Fibroblast of the aortic adventitia (primary cell): Measurements from ENCODE around the gene NKX2-2. TPM values are rescaled to one million over a fixed set of nuclear protein-coding genes. Genes with fewer than 3 reads are reported as not detected.

Source experiments
- DNase-seq: peaks from one replicate; pipeline ENCODE4 v3.0.0-alpha.2; 2010; ENCODE audit warnings: low read depth
- H3K4me3 ChIP-seq: 2 replicates; pipeline ENCODE4 v1.5.1; 2011; ENCODE audit warnings: low read depth, mild to moderate bottlenecking, control low read depth, low read length, moderate library complexity
- CTCF ChIP-seq: IDR thresholded peaks from 2 replicates; pipeline ENCODE4 v1.5.1; 2011; ENCODE audit warnings: mild to moderate bottlenecking, low read length, control low read depth, inconsistent platforms; ENCODE audit not compliant: insufficient read depth
- total RNA-seq: library from RNA; depleted of rRNA; stranded (reverse); fragments of >200 nt; gene quantifications from 2 replicates; pipeline ENCODE4 v1.2.3, GENCODE V29; 2012; ENCODE audit warnings: low replicate concordance

The NKX2-2 gene
- total RNA-seq, 1 donor: not detected

DNA sequence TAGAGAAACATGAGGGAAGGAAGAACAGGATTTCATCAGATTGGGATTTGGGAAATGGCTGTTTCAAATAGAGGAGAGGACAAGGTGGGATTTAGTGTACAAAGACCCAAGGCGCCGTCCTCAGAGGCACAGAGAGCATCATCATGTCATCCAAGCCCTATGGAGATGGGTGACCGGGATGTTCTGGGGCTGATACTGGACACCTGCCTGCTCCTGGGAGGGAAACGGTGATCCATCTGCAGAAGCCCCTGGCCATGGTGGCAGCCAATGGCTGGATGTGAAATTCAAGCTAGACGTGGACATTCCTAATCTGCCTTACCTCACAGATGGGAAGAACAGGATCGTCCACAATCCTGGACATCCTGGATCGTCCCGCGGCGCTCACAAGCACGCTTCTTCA lies 12.7 kb downstream of the NKX2-2 start:
- H3K4me3 ChIP-seq: no peak overlapping the region
- no peak for TF ChIP-seq CTCF
- DNase-seq: no peak

DNA sequence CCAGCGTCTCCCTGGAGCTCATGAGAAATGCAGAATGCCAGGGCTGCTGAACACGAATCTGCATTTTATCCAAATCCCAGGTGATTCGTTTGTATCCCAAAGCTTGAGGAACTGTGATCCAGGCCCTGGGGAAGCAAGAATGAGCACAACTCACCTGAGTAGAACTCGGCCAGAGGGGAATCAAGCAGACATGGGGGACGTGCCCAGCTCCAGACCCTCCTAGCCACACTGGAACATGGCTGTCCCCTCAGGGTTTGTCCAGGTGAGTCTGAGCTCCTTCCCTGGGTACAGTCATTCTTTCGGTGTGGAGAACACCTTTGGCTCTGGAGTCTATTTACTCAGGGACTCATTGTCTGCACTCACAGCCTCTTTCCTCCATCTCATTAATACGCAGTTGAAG lies 13.3 kb downstream of the NKX2-2 start:
- no peak overlapping the region for H3K4me3 ChIP-seq
- no peak for TF ChIP-seq CTCF
- no peak for DNase-seq

DNA sequence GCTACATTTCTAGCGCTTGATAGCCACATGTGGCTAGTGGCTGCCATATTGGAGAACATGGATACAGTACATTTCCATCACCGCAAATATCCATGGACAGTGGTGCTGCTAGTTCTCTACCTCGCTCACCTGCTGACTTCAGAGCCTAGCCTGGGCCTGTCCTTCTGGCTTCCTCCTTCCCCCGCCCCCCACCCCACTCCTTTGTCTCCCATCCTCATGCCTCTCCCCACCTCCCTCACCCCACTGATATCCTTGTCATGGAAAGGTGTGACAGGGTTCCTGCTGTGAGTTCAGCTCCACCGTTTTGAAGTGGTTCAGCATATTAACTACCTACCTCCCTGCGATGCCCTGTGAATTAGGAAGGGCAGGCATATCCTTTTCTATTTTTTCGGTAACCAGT lies 14.2 kb downstream of the NKX2-2 start:
- TF ChIP-seq CTCF: no peak
- DNase-seq: no peak
- no peak overlapping the region for H3K4me3 ChIP-seq

DNA sequence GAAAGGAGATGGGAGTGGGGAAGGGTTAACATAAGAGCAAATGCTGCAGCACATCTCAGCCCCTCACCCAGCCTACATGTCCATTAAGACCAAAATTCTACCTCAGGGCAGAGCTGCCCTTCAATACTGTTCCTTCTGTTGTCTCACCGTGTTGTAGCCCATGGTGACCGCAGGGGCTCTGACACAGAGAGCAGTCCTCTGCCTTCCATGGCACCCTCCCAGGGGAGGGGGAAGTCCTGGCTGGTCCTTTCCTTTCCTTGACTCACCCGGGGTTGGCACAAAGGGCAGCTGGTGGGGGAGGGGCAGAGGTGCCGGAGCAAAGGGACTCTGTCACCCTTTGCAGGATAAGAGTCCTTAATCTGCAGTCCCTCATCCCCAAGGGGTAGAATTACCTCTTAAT lies 15.2 kb downstream of the NKX2-2 start:
- TF ChIP-seq CTCF: no peak
- DNase-seq: no peak
- H3K4me3 ChIP-seq: no peak overlapping the region

DNA sequence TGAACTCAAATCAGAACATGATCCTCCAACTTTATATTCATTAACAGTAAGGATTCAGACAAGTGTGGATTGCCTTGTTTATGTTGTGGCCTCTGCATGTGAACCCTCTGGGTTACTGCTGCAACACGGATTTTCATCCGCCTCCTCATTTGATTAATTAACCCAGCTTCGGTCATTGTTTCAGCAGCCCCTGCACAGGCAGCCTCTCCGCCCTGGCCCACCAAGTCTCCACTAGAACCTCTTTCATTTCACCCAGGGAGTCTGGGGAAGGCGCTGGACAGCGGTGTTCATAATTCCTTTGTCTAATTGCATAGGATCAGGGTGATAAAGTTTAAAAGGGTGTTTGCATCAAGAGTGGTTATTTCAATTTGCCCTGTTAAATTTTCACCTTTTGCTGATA lies 15.7 kb downstream of the NKX2-2 start:
- no peak overlapping the region for H3K4me3 ChIP-seq
- TF ChIP-seq CTCF: no peak
- no peak for DNase-seq

- no peak for TF ChIP-seq CTCF
- DNase-seq: peak; percentile 28
- H3K4me3 ChIP-seq: no peak overlapping the region
These were observed 17.4 kb downstream of the NKX2-2 start for GRCh38 chr20:21496452-21496851.

DNA sequence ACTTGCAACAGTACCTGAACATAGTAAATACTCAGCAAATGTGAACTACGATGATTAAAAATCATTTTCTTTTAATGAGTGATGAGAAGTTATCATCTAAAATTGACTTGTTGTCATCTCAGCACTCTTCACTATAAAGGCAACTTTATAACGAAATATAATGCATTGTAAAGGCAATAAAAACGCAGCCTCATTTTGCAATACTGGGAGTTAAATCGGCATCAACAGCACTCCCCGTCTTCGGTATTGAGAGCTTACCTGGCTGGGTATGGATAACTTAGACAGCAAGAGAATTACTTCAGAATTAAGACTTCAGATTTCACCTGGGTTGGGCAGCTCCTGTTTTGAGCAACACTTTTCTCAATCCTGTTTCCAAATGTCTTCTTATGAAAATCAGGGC lies 20.8 kb downstream of the NKX2-2 start:
- no peak for TF ChIP-seq CTCF
- no peak for DNase-seq
- H3K4me3 ChIP-seq: no peak overlapping the region
